HUES6 (cell line): Measurements from ENCODE around the gene PPM1D.

Source experiments
- H3K27ac ChIP-seq: 2 replicates; pipeline ENCODE4 v1.7.0; 2013; ENCODE audit warnings: low read depth, mild to moderate bottlenecking, low read length, inconsistent platforms
- H3K27me3 ChIP-seq: 2 replicates; pipeline ENCODE4 v1.6.1; 2013; ENCODE audit warnings: low read length; ENCODE audit not compliant: control insufficient read depth, insufficient read depth
- H3K36me3 ChIP-seq: 2 replicates; pipeline ENCODE4 v1.6.1; 2013; ENCODE audit warnings: low read length; ENCODE audit not compliant: control insufficient read depth, insufficient read depth
- H3K4me1 ChIP-seq: 2 replicates; pipeline ENCODE4 v1.6.1; 2013; ENCODE audit warnings: low read length; ENCODE audit not compliant: control insufficient read depth, insufficient read depth
- H3K4me3 ChIP-seq: 2 replicates; pipeline ENCODE4 v1.5.1; 2013; ENCODE audit warnings: low read depth, low read length
- H3K9ac ChIP-seq: one replicate; pipeline ENCODE4 v1.6.1; 2013; ENCODE audit warnings: mild to moderate bottlenecking, low read length
- H3K9me3 ChIP-seq: 2 replicates; pipeline ENCODE4 v1.6.1; 2013; ENCODE audit warnings: low read depth, low read length; ENCODE audit not compliant: control insufficient read depth, insufficient read depth

PPM1D gene

DNA sequence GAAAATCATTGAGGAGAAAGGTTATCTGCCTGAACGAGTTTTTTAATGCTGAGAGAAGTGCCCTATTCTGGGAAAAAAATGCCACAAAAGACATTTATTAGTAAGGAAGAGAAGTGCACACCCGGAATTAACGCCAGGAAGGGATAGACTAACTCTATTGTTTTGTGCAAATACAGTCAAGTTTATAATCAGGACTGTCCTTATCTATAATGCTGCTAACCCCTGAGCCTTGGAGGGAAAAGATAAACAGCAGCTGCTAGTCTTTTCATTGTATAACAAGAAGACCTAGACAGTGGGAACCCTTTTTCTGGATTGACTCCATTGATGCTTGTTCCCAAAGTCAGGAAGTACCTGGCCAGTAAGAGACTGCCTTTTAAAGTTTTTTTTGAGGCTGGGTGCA, 104.2 kb downstream of the PPM1D start:
- H3K4me3 ChIP-seq = no peak overlapping the region
- H3K9ac ChIP-seq = no peak overlapping the region
- H3K27ac ChIP-seq = no peak overlapping the region
- no peaks in the 10 kb centered on the region for H3K27me3 ChIP-seq
- no peaks in the 10 kb centered on the region for H3K36me3 ChIP-seq
- H3K4me1 ChIP-seq = no peaks in the 10 kb centered on the region
- H3K9me3 ChIP-seq = no peaks in the 10 kb centered on the region

DNA sequence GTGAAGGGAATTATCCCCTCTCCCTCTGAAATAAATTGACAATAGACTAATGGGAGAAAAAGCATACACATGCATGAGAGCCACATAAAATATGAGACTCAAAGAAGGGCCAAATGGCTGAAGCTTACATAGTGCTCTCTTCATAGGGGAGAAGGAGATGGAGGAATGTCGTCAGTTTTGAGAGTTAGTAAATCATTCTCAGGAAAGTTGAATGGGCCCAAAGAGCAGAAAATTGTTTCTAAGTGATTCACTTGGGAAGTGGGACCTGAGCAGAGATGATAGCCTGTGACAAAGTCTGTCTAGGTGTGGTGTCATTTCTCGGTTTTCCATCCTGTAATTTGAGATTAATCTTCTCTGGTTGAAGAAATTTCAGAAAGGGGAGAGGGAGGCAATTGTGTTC, 112.7 kb downstream of the PPM1D start:
- Histone ChIP-seq H3K36me3 (no peaks in the 10 kb centered on the region), H3K27me3 (no peaks in the 10 kb centered on the region), H3K9me3 (no peaks in the 10 kb centered on the region), H3K4me3 (no peak overlapping the region), H3K9ac (no peak overlapping the region), H3K27ac (no peak overlapping the region), H3K4me1 (no peaks in the 10 kb centered on the region)

- Histone ChIP-seq H3K9ac (no peak overlapping the region), H3K27ac (no peak overlapping the region), H3K4me1 (no peaks in the 10 kb centered on the region), H3K9me3 (no peaks in the 10 kb centered on the region), H3K4me3 (no peak overlapping the region), H3K36me3 (no peaks in the 10 kb centered on the region), H3K27me3 (no peaks in the 10 kb centered on the region)
These were observed 113.6 kb downstream of the PPM1D start for GRCh38 chr17:60713608-60714007.
